CD4-positive, alpha-beta T cell treated with Interleukin-4 for 4 hours (primary cell): ENCODE data around the gene SHANK2.
"Not testable (repeated sequence)": the region's sequence is repeated elsewhere in the genome, so short reads cannot be mapped to it uniquely, and the experiment has no call there.

Source experiments
- DNase-seq: peaks from one replicate; pipeline ENCODE4 v3.0.0-alpha.2; 2020

Gene SHANK2

GRCh38 chr11:71242391-71242790 is 10.0 kb downstream of the SHANK2 start:
- DNase-seq, result no peak

GRCh38 chr11:71241721-71242259 is 10.6 kb downstream of the SHANK2 start:
- no peak for DNase-seq

DNA sequence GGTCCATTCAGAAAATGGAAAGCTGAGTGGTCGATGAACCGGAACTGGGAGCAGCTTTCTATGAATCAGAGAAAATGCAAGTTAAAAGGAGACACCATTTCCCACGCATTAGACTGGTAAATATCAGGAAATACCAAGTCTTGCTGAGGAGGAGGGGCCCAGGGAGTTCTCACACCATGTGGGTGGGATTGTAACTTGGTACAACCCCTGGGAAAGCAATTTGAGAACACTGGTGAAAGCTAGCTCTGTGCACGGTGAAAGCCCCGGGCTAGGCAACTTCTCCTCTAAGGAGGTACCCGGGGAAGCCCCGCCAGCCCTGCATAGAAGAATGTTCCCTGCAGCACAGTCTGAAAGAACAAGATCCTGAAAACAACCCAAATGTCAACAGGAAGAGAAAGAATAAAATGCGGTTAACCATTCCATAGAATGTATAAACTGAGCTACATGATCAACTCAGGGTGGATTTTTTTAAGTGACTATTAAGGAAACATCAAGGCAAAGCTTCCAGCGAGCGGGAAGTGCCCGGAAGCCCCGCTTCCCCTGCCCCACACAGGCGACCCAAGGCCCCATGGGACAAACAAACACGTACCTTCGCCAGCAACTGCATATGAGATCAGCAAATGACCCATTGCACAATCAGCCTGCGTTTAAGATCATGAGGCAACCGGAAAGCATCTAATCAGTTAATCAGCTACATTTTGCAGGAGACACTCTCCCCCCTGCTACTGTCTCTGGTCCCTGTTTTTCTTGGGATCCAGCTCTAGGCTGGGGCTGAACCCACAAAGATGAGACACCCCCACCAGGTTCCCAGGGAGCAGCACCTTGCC is 11.3 kb downstream of the SHANK2 start:
- DNase-seq, result no peak

GRCh38 chr11:71240061-71240690 is 12.2 kb downstream of the SHANK2 start:
- no peak for DNase-seq

- DNase-seq, result no peak
These were observed 12.8 kb downstream of the SHANK2 start for GRCh38 chr11:71239581-71239980.

DNA sequence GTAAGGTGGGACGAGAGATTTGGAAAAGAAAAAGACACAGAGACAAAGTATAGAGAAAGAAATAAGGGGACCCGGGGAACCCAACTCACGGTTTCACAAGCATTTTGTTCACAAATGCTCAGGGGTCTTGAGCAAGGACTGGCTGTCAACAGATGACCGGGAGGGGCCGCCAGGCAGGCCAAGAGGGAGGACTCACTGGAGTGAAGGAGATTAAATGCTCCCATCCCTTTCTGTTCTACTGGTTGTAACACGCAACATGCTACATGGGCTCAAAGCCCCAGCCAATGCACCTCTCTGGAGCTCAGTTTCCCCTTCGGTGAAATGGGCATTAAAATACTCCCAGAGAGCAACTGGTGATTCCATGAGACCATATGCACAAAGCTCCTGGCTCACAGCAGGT is 13.4 kb downstream of the SHANK2 start:
- DNase-seq, result no peak

GRCh38 chr11:71238285-71238875 is 14.0 kb downstream of the SHANK2 start:
- no peak for DNase-seq

- DNase-seq, result no peak
These were observed 14.5 kb downstream of the SHANK2 start for GRCh38 chr11:71237853-71238252.

- no peak for DNase-seq
These were observed 15.4 kb downstream of the SHANK2 start for GRCh38 chr11:71236836-71237475.

- no peak for DNase-seq
These were observed 16.7 kb downstream of the SHANK2 start for GRCh38 chr11:71235719-71236118.

GRCh38 chr11:71233896-71234852 is 18.2 kb downstream of the SHANK2 start:
- DNase-seq, result not testable (repeated sequence)

DNA sequence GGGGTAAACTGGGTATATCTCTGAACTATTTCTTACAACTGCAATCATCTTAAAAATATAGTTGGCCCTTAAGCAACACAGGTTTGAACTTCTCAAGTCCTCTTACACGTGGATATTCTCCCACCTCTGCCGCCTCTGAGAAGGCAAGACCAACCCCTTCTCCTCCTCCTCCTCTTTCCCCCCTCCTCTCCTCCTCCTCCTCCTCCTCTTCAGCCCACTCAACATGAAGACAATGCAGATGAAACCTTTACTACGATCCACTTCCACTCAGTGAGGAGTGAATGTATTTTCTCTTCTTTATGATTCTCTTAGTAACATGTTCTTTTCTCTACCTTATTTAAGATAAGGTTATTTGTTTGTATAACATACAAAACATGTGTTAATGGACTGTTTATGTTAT is 20.0 kb downstream of the SHANK2 start:
- DNase-seq, result no peak

DNA sequence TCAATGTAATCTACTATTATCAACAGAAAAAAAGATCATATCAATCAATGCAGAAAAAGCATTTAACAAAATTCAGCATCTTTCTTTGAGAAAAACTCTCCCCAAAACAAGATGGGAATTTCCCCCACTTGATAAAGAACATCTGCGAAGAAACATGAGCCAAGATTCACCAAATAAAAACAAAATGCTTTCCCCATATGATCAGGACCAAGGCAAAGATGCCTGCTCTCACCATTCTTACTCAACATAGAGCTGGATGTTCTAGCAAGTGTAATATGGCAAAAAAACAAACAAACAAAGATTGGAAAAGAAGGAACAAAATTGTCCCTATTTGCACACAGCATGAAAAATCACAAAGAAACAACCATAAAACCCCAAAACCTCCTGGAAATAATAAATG is 23.4 kb downstream of the SHANK2 start:
- no peak for DNase-seq

GRCh38 chr11:71227058-71227659 is 25.2 kb downstream of the SHANK2 start:
- no peak for DNase-seq

DNA sequence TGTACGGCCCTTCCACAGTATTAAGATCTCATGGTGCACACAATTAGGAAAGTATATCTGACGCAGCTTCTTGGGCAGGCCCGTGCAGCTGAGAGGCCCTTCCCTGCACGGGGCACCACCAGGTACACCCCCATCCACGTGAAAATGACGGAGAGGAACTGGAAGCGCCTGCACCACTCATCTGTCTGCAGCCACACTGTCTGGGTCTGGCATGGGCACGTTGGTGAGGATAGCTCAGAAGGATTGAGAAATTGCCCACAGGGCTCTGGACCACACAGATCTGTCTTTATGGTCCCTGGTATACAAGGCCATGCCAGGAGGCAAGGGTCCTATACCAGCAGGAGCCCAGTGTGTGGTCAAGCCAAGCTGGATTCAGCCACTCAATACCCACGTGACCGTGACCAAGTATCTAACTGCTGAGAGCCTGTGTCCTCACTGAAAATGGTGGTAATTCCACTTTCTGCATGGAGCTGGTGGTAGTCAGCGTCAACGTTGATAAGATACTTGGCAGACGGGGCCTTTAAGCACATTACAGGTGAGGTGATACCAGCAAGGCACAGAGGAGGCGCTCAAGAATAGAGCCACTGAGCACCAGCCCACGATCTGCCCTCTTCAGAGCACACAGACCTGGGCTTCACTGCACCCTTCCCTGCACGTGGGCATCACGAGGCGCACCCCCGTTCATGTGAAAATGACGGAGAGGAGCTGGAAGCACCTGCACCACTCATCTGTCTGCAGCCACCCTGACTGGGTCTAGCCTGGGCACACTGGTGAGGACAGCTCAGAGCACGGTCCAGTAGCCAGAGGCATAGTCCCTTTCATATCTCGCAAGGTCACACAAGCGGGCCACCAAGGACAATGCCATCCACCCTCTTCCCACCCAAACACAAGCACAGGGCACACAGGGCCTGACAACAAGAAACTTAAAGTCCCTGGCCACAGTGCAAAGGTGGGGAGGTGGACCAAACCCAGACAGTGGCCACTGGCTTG is 28.4 kb downstream of the SHANK2 start:
- DNase-seq, result no peak

- no peak for DNase-seq
These were observed 29.3 kb downstream of the SHANK2 start for GRCh38 chr11:71223081-71223405.

DNA sequence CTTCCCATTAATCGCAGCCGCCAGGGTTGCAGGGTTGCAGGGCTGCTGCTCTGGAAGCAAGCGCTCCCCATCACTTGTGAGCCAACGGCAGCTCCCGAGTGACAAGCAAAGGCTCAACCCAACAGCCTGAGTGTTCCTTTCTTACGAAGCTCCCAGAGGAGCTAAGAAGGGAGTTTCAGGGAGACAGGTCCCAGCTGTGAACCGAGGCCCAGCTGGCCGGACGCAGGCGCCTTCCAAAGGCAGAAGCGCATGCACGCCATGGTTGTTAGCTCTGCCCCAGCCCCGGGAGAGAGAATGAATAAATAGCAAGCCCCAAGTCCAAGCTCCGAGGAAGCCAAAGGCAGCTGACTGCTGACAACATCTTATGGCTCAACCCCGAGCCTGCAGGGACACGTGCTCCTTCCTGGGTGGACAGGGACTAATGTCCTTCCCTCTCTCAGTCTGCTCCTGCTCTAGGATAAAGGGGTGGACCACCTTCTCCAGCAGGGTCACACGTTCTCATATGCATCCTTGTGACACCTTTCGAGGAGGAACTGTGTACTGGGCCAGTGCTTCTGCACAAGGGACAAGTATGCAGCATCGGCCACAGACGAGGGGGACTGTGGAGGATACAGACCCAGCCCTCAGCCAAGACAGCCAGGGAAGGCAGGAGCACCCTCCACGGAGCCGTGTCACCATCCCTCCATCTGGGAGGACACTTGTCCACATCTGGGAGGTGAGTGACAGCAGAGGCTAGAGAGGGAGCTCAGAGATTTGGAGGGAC is 29.9 kb downstream of the SHANK2 start:
- no peak for DNase-seq

DNA sequence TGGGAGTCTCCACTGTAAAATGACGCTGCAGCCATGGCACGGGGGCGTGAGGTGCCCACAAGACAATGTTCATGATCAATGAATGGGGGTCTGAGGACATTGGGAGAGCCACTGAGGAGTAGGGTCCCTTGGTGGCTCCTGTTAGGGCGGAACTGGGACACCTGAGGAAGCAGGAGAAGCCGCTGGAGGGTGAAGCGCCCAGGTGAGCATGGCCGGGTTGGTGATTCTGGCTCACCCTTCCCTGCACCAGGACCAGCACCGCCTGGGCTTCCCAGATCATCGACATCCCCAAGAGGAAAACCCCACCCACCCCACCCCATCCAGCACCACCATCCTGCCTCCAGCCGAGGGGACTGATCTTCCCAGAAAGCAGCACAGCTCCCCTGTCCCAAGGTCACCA is 30.6 kb downstream of the SHANK2 start:
- DNase-seq, result no peak

- no peak for DNase-seq
These were observed 31.2 kb downstream of the SHANK2 start for GRCh38 chr11:71221201-71221600.
